ENCODE results near the gene GEMIN5. TPM values are rescaled to one million over a fixed set of nuclear protein-coding genes. Genes with fewer than 3 reads are reported as not detected.

GEMIN5 gene
- total and polyA plus RNA-seq, 2 of the 13 experiments (the other 11 are each of a cell fraction or from before 2014, with no cell fraction given): 6.6 to 28.6 TPM

- TF ChIP-seq, protein P1, sequence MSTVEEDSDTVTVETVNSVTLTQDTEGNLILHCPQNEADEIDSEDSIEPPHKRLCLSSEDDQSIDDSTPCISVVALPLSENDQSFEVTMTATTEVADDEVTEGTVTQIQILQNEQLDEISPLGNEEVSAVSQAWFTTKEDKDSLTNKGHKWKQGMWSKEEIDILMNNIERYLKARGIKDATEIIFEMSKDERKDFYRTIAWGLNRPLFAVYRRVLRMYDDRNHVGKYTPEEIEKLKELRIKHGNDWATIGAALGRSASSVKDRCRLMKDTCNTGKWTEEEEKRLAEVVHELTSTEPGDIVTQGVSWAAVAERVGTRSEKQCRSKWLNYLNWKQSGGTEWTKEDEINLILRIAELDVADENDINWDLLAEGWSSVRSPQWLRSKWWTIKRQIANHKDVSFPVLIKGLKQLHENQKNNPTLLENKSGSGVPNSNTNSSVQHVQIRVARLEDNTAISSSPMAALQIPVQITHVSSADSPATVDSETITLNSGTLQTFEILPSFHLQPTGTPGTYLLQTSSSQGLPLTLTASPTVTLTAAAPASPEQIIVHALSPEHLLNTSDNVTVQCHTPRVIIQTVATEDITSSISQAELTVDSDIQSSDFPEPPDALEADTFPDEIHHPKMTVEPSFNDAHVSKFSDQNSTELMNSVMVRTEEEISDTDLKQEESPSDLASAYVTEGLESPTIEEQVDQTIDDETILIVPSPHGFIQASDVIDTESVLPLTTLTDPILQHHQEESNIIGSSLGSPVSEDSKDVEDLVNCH (CRISPR knock-in tag; IDR thresholded peaks at IDR 0.05): 0 out of 2 replicates have a peak, but pooled peaks have one; percentile 44
- TF ChIP-seq ZSCAN31 (CRISPR knock-in tag; IDR thresholded peaks at IDR 0.05; ENCODE audit: low read depth): peak; percentile 92
- TF ChIP-seq MYC (CRISPR knock-in tag; IDR thresholded peaks at IDR 0.05; ENCODE audit: borderline replicate concordance): peak; percentile 94
- no peak for TF ChIP-seq TCF7L2 (IDR thresholded peaks at IDR 0.05; ENCODE audit: low read depth, low read length)
- TF ChIP-seq, protein P2, sequence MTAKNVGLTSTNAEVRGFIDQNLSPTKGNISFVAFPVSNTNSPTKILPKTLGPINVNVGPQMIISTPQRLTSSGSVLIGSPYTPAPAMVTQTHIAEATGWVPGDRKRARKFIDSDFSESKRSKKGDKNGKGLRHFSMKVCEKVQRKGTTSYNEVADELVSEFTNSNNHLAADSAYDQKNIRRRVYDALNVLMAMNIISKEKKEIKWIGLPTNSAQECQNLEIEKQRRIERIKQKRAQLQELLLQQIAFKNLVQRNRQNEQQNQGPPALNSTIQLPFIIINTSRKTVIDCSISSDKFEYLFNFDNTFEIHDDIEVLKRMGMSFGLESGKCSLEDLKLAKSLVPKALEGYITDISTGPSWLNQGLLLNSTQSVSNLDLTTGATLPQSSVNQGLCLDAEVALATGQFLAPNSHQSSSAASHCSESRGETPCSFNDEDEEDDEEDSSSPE (CRISPR knock-in tag; IDR thresholded peaks at IDR 0.05): peak; percentile 92
- no peak for TF ChIP-seq XBP1 (CRISPR knock-in tag; IDR thresholded peaks at IDR 0.05)
- peak; percentile 88; the same call in 1 of the 2 replicates for TF ChIP-seq ZNF782 (CRISPR knock-in tag; IDR thresholded peaks at IDR 0.05; ENCODE audit: borderline replicate concordance)
- peak; percentile 48; the same call in 1 of the 2 replicates for TF ChIP-seq ZNF678 (CRISPR knock-in tag; IDR thresholded peaks at IDR 0.05)
- no peak for TF ChIP-seq SATB2 (CRISPR knock-in tag; IDR thresholded peaks at IDR 0.05)
- TF ChIP-seq SIN3B (IDR thresholded peaks at IDR 0.05; ENCODE audit: low read length): no peak
- no peak for TF ChIP-seq ZNF496 (CRISPR knock-in tag; IDR thresholded peaks at IDR 0.05; ENCODE audit: insufficient replicate concordance)
- peak; percentile 66; the same call in 1 of the 2 replicates for TF ChIP-seq ZFP90 (CRISPR knock-in tag; IDR thresholded peaks at IDR 0.05; ENCODE audit: borderline replicate concordance)
- TF ChIP-seq, protein P3, sequence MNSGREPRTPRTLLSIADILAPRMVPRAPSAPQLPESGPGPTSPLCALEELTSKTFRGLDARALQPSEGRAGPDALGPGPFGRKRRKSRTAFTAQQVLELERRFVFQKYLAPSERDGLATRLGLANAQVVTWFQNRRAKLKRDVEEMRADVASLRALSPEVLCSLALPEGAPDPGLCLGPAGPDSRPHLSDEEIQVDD (CRISPR knock-in tag; IDR thresholded peaks at IDR 0.05; ENCODE audit: borderline replicate concordance): 0 out of 2 replicates have a peak, but pooled peaks have one; percentile 20
- no peak for TF ChIP-seq MLLT10 (CRISPR knock-in tag; IDR thresholded peaks at IDR 0.05)
- TF ChIP-seq PRMT3 (CRISPR knock-in tag; IDR thresholded peaks at IDR 0.05; ENCODE audit: borderline replicate concordance, low read depth): no peak
- no peak for TF ChIP-seq ZNF878 (CRISPR knock-in tag; IDR thresholded peaks at IDR 0.05)
- TF ChIP-seq LRRFIP1 (CRISPR knock-in tag; conservative IDR thresholded peaks at IDR 0.05): no peak
- TF ChIP-seq ATF1 (CRISPR knock-in tag; IDR thresholded peaks at IDR 0.05): no peak
- TF ChIP-seq RCOR2 (CRISPR knock-in tag; IDR thresholded peaks at IDR 0.05): no peak
- peak; percentile 72 for TF ChIP-seq DMAP1 (CRISPR knock-in tag; IDR thresholded peaks at IDR 0.05)
- no peak for TF ChIP-seq ZNF75D (CRISPR knock-in tag; IDR thresholded peaks at IDR 0.05; ENCODE audit: borderline replicate concordance)
- TF ChIP-seq HNRNPK (IDR thresholded peaks at IDR 0.05; ENCODE audit: low read depth, low read length, poor library complexity, severe bottlenecking): no peak
- no peak for TF ChIP-seq NR3C1 (CRISPR knock-in tag; IDR thresholded peaks at IDR 0.05)
These were observed at the start of gene GEMIN5 (continued) for GRCh38 chr5:154937718-154938466.

All from HepG2 (cell line).